H9 (cell line): ENCODE measurements around the gene SCNM1. TPM values are rescaled to one million over a fixed set of nuclear protein-coding genes. Genes with fewer than 3 reads are reported as not detected.

Source experiments
- DNase-seq: peaks from one replicate; pipeline ENCODE4 v3.0.0-alpha.2; 2017
- H2AFZ ChIP-seq: one replicate; pipeline ENCODE4 v1.6.1; 2013; ENCODE audit warnings: mild to moderate bottlenecking, low read length, control low read depth, moderate library complexity
- H2AK5ac ChIP-seq: 2 replicates; pipeline ENCODE4 v1.6.1; 2013; ENCODE audit warnings: low read length, control low read depth, mixed read lengths; ENCODE audit not compliant: insufficient read length
- H2BK120ac ChIP-seq: one replicate; pipeline ENCODE4 v1.6.1; 2013; ENCODE audit warnings: low read depth, mild to moderate bottlenecking, low read length, control low read depth, inconsistent platforms; ENCODE audit not compliant: poor library complexity, severe bottlenecking
- H2BK12ac ChIP-seq: 2 replicates; pipeline ENCODE4 v1.6.1; 2013; ENCODE audit warnings: low read length, control low read depth, mixed read lengths, low read depth; ENCODE audit not compliant: insufficient read length
- H2BK15ac ChIP-seq: 2 replicates; pipeline ENCODE4 v1.6.1; 2013; ENCODE audit warnings: low read depth, low read length, control low read depth
- H2BK20ac ChIP-seq: one replicate; pipeline ENCODE4 v1.6.1; 2013; ENCODE audit warnings: low read depth, mild to moderate bottlenecking, low read length, control low read depth, inconsistent platforms; ENCODE audit not compliant: poor library complexity, severe bottlenecking
- H2BK5ac ChIP-seq: 2 replicates; pipeline ENCODE4 v1.6.1; 2013; ENCODE audit warnings: low read length, control low read depth, mixed read lengths; ENCODE audit not compliant: insufficient read length
- H3K14ac ChIP-seq: 2 replicates; pipeline ENCODE4 v1.6.1; 2013; ENCODE audit warnings: low read length, control low read depth; ENCODE audit not compliant: insufficient read depth
- H3K18ac ChIP-seq: 2 replicates; pipeline ENCODE4 v1.6.1; 2013; ENCODE audit warnings: low read depth, mild to moderate bottlenecking, mixed read lengths, low read length, control low read depth; ENCODE audit not compliant: insufficient read length
- H3K23ac ChIP-seq: 2 replicates; pipeline ENCODE4 v1.6.1; 2013; ENCODE audit warnings: low read length, control low read depth, mixed read lengths, low read depth; ENCODE audit not compliant: insufficient read length
- H3K23me2 ChIP-seq: 2 replicates; pipeline ENCODE4 v1.6.1; 2013; ENCODE audit warnings: low read depth, mild to moderate bottlenecking, mixed read lengths, low read length, control low read depth; ENCODE audit not compliant: insufficient read length, poor library complexity, severe bottlenecking
- H3K27ac ChIP-seq: 2 replicates; pipeline ENCODE4 v1.5.1; 2013; ENCODE audit warnings: low read length, control low read depth, mixed read lengths, low read depth; ENCODE audit not compliant: insufficient read length
- H3K27me3 ChIP-seq: 2 replicates; pipeline ENCODE4 v1.6.1; 2013; ENCODE audit warnings: low read length, control low read depth, inconsistent platforms; ENCODE audit not compliant: insufficient read depth
- H3K4ac ChIP-seq: 2 replicates; pipeline ENCODE4 v1.6.1; 2013; ENCODE audit warnings: low read depth, mild to moderate bottlenecking, control low read depth, inconsistent platforms, low read length, moderate library complexity
- H3K4me1 ChIP-seq: 2 replicates; pipeline ENCODE4 v1.6.1; 2013; ENCODE audit warnings: low read length, control low read depth, inconsistent platforms; ENCODE audit not compliant: insufficient read depth
- H3K4me2 ChIP-seq: 2 replicates; pipeline ENCODE4 v1.6.1; 2013; ENCODE audit warnings: low read length, control low read depth, mixed read lengths; ENCODE audit not compliant: insufficient read length, insufficient read depth
- H3K56ac ChIP-seq: 2 replicates; pipeline ENCODE4 v1.6.1; 2013; ENCODE audit warnings: low read depth, mild to moderate bottlenecking, mixed read lengths, low read length, control low read depth; ENCODE audit not compliant: insufficient read length
- H3K79me1 ChIP-seq: 2 replicates; pipeline ENCODE4 v1.6.1; 2013; ENCODE audit warnings: low read depth, mild to moderate bottlenecking, moderate library complexity, low read length, control low read depth, inconsistent platforms; ENCODE audit not compliant: insufficient read depth, poor library complexity, severe bottlenecking
- H3K79me2 ChIP-seq: 2 replicates; pipeline ENCODE4 v1.6.1; 2013; ENCODE audit warnings: low read length, control low read depth, inconsistent platforms; ENCODE audit not compliant: insufficient read depth
- H3K9ac ChIP-seq: 2 replicates; pipeline ENCODE4 v1.6.1; 2013; ENCODE audit warnings: low read length, control low read depth, mixed read lengths; ENCODE audit not compliant: insufficient read length; ENCODE audit errors: extremely low read depth
- H3K9me3 ChIP-seq: one replicate; pipeline ENCODE4 v1.6.1; 2013; ENCODE audit warnings: low read depth, low read length, inconsistent platforms; ENCODE audit not compliant: control insufficient read depth
- H3T11ph ChIP-seq: one replicate; pipeline ENCODE4 v1.6.1; 2013; ENCODE audit warnings: mild to moderate bottlenecking, low read length, control low read depth, inconsistent platforms
- H4K20me1 ChIP-seq: one replicate; pipeline ENCODE4 v1.6.1; 2013; ENCODE audit not compliant: control insufficient read depth, insufficient read length, insufficient read depth
- H4K5ac ChIP-seq: 2 replicates; pipeline ENCODE4 v1.6.1; 2013; ENCODE audit warnings: low read depth, mild to moderate bottlenecking, mixed read lengths, low read length, control low read depth; ENCODE audit not compliant: insufficient read length
- H4K8ac ChIP-seq: replicated peaks from 2 replicates; pipeline ENCODE4 v1.6.1; 2013; ENCODE audit warnings: low read length, control low read depth, mixed read lengths, low read depth; ENCODE audit not compliant: insufficient read length
- H4K91ac ChIP-seq: 2 replicates; pipeline ENCODE4 v1.6.1; 2013; ENCODE audit warnings: low read depth, mild to moderate bottlenecking, moderate library complexity, mixed read lengths, low read length, control low read depth; ENCODE audit not compliant: insufficient read length
- H3K27ac Mint-ChIP-seq, 3 experiments: 2 replicates in 2 of 3; 3 replicates in 1 of 3; pipeline ENCODE4 v1.8.0; 2020 to 2021; ENCODE audit warnings: mixed read lengths in 3 of 3, mild to moderate bottlenecking in 1 of 3, moderate library complexity in 1 of 3
- H3K27me3 Mint-ChIP-seq: 2 replicates; pipeline ENCODE4 v1.8.0; 2021; ENCODE audit warnings: low read depth, mild to moderate bottlenecking, moderate library complexity, mixed read lengths
- H3K36me3 Mint-ChIP-seq, 3 experiments: 2 replicates in 2 of 3; 3 replicates in 1 of 3; pipeline ENCODE4 v1.8.0; 2020 to 2021; ENCODE audit warnings: low read depth in 3 of 3, mixed read lengths in 3 of 3; ENCODE audit not compliant: insufficient read depth in 1 of 3
- H3K4me1 Mint-ChIP-seq, 2 experiments: 2 replicates each; pipeline ENCODE4 v1.8.0; 2020; ENCODE audit warnings: mixed read lengths in 2 of 2
- H3K4me3 Mint-ChIP-seq, 2 experiments: 2 replicates in 1 of 2; 3 replicates in 1 of 2; pipeline ENCODE4 v1.8.0; 2020 to 2021; ENCODE audit warnings: mild to moderate bottlenecking in 2 of 2, mixed read lengths in 2 of 2, moderate library complexity in 1 of 2
- H3K9me3 Mint-ChIP-seq, 2 experiments: 2 replicates in 1 of 2; 3 replicates in 1 of 2; pipeline ENCODE4 v1.8.0; 2020; ENCODE audit warnings: mild to moderate bottlenecking in 2 of 2, mixed read lengths in 2 of 2, moderate library complexity in 1 of 2
- total RNA-seq: library from RNA; stranded (reverse); gene quantifications from 2 replicates; pipeline ENCODE4 v1.2.1, GENCODE V29; 2021
- TF ChIP-seq, protein P1 (sequence below): fragments of 200-600 bp; sonication (generic); conservative IDR thresholded peaks from 3 replicates; pipeline ENCODE4 v1.8.0; 2021; ENCODE audit warnings: antibody characterized with exemption, mild to moderate bottlenecking

SCNM1 gene
- total RNA-seq, 1 experiment from 2014 or later: 60.5 TPM

- no peaks in the 10 kb centered on the region for H3K27me3 Mint-ChIP-seq
- Histone ChIP-seq H4K8ac (no peak overlapping the region), H2BK15ac (no peak overlapping the region), H2BK20ac (no peak overlapping the region), H3K18ac (no peak overlapping the region), H3K79me2 (no peaks in the 10 kb centered on the region), H3T11ph (no peak overlapping the region), H3K4me2 (no peak overlapping the region), H2BK5ac (no peak overlapping the region), H3K23me2 (no peaks in the 10 kb centered on the region), H3K27me3 (no peaks in the 10 kb centered on the region), H3K4me1 (no peaks in the 10 kb centered on the region), H3K14ac (no peak overlapping the region), H3K56ac (no peak overlapping the region), H4K91ac (no peak overlapping the region), H3K9me3 (no peaks in the 10 kb centered on the region), H3K27ac (no peak overlapping the region), H3K9ac (no peak overlapping the region), H3K4ac (no peak overlapping the region), H2AK5ac (no peak overlapping the region), H3K79me1 (no peaks in the 10 kb centered on the region), H2BK12ac (no peak overlapping the region), H3K23ac (no peak overlapping the region), H2BK120ac (no peak overlapping the region), H4K5ac (no peak overlapping the region), H2AFZ (no peak overlapping the region), H4K20me1 (no peaks in the 10 kb centered on the region)
- TF ChIP-seq, protein P1, sequence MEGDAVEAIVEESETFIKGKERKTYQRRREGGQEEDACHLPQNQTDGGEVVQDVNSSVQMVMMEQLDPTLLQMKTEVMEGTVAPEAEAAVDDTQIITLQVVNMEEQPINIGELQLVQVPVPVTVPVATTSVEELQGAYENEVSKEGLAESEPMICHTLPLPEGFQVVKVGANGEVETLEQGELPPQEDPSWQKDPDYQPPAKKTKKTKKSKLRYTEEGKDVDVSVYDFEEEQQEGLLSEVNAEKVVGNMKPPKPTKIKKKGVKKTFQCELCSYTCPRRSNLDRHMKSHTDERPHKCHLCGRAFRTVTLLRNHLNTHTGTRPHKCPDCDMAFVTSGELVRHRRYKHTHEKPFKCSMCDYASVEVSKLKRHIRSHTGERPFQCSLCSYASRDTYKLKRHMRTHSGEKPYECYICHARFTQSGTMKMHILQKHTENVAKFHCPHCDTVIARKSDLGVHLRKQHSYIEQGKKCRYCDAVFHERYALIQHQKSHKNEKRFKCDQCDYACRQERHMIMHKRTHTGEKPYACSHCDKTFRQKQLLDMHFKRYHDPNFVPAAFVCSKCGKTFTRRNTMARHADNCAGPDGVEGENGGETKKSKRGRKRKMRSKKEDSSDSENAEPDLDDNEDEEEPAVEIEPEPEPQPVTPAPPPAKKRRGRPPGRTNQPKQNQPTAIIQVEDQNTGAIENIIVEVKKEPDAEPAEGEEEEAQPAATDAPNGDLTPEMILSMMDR: no peak
- peaks cover 12 to 14% of the 10 kb centered on the region in 2 experiments for H3K4me1 Mint-ChIP-seq
- no peak overlapping the region for H3K4me3 Mint-ChIP-seq
- no peak for DNase-seq
- H3K36me3 Mint-ChIP-seq: peaks cover 5 to 29% (median 25%) of the 10 kb centered on the region in 3 experiments; a peak in 6 of 7 replicates
- no peaks in the 10 kb centered on the region; a peak in 1 of 5 replicates for H3K9me3 Mint-ChIP-seq
- H3K27ac Mint-ChIP-seq: peak overlapping the region in 2 of 3 experiments; percentile 53 to 59; a peak in 2 of 7 replicates
Measured at GRCh38 chr1:151159373-151159772, 6.6 kb upstream of the SCNM1 start.
